ENCODE results near the gene TP53BP2.
A peak's percentile ranks its signal among the peaks of the same experiment; 100 is the strongest.

Gene TP53BP2

DNA sequence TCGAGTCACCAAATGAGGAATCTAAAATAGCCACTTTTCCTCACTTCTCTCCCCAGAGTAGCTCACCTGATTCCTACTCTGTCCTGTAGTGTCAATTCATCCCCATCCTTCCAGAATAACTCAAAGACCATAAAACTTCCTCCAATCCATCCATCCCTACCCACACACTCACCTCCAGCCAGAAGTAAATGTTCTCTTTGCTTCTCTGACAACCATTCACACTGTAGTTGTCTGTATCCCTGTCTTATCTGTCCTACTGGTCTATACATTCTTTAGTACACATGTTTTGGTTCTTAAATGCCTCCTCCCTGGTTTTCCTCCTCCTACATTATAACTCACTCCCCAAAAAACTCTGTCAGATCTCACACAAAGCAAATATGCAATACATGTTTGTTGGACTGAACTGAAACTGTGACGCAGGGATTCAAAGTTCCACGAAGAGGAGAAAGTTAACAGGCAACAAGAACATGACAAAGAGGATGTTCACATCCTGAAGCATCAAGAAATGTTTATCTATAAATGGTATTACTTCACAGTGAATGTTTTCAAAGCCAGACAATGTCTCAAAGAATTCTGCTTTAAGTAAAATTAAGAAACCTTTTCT, 11.0 kb downstream of the TP53BP2 start:
- no peak overlapping the region for H3K4me3 ChIP-seq (ENCODE audit: low read length, poor library complexity, severe bottlenecking)
- H3K79me2 ChIP-seq (ENCODE audit: insufficient read depth, low read length): peaks cover 96% of the 10 kb centered on the region
- no peaks in the 10 kb centered on the region for H3K9me2 ChIP-seq (replicated peaks; ENCODE audit: low read depth, low read length)
- no peaks in the 10 kb centered on the region; the same call in 1 of the 2 replicates for H3F3A ChIP-seq (ENCODE audit: low read depth)
- peaks cover 73% of the 10 kb centered on the region for H4K20me1 ChIP-seq (ENCODE audit: insufficient read depth, low read length, poor library complexity, severe bottlenecking)
- no peaks in the 10 kb centered on the region for H3K36me3 ChIP-seq (ENCODE audit: insufficient read depth, low read length)
- H3K9ac ChIP-seq (ENCODE audit: low read depth, low read length, poor library complexity, severe bottlenecking): peak overlapping the region; percentile 19
- no peak for TF ChIP-seq EZH2phosphoT487 (IDR thresholded peaks at IDR 0.05; ENCODE audit: borderline replicate concordance)
- TF ChIP-seq, protein P1, sequence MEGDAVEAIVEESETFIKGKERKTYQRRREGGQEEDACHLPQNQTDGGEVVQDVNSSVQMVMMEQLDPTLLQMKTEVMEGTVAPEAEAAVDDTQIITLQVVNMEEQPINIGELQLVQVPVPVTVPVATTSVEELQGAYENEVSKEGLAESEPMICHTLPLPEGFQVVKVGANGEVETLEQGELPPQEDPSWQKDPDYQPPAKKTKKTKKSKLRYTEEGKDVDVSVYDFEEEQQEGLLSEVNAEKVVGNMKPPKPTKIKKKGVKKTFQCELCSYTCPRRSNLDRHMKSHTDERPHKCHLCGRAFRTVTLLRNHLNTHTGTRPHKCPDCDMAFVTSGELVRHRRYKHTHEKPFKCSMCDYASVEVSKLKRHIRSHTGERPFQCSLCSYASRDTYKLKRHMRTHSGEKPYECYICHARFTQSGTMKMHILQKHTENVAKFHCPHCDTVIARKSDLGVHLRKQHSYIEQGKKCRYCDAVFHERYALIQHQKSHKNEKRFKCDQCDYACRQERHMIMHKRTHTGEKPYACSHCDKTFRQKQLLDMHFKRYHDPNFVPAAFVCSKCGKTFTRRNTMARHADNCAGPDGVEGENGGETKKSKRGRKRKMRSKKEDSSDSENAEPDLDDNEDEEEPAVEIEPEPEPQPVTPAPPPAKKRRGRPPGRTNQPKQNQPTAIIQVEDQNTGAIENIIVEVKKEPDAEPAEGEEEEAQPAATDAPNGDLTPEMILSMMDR (conservative IDR thresholded peaks at IDR 0.05; ENCODE audit: low read length): no peak
- H3K27me3 ChIP-seq (ENCODE audit: insufficient read depth, low read length, poor library complexity, severe bottlenecking): no peaks in the 10 kb centered on the region
- H3K9me3 ChIP-seq (ENCODE audit: insufficient read depth, low read depth, low read length): no peaks in the 10 kb centered on the region
- H2AFZ ChIP-seq (ENCODE audit: low read length): no peak overlapping the region
- H3K4me1 ChIP-seq (ENCODE audit: insufficient read depth, low read length, poor library complexity, severe bottlenecking): peaks cover 63% of the 10 kb centered on the region
- H3K4me2 ChIP-seq (ENCODE audit: low read depth, low read length, poor library complexity, severe bottlenecking): peak overlapping the region; percentile 13

DNA sequence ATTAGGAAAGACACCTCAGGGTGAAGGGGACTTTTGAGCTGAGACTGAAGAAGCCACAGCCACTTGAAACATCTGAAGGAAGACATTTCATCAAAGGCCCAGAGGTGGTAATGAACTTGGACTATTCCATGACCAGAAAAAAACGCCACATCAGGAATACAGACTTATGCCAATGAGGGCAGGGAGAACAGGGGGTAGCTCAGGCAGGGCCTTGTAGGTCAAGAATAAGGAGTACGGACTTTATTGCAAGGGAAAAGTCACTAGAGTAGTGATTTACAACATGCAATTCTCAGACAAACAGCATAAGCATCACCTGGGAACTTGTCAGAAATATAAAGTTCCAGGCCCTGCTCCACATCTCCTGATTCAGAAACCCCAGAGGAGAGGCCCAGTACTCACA, 11.8 kb downstream of the TP53BP2 start:
- peaks cover 60% of the 10 kb centered on the region for H3K4me1 ChIP-seq (ENCODE audit: insufficient read depth, low read length, poor library complexity, severe bottlenecking)
- H3K79me2 ChIP-seq (ENCODE audit: insufficient read depth, low read length): peaks cover 96% of the 10 kb centered on the region
- H3K36me3 ChIP-seq (ENCODE audit: insufficient read depth, low read length): no peaks in the 10 kb centered on the region
- no peaks in the 10 kb centered on the region for H3K27me3 ChIP-seq (ENCODE audit: insufficient read depth, low read length, poor library complexity, severe bottlenecking)
- TF ChIP-seq, protein P1 (conservative IDR thresholded peaks at IDR 0.05; ENCODE audit: low read length): no peak
- no peak for TF ChIP-seq EZH2phosphoT487 (IDR thresholded peaks at IDR 0.05; ENCODE audit: borderline replicate concordance)
- H3K4me2 ChIP-seq (ENCODE audit: low read depth, low read length, poor library complexity, severe bottlenecking): no peak overlapping the region
- no peak overlapping the region for H3K4me3 ChIP-seq (ENCODE audit: low read length, poor library complexity, severe bottlenecking)
- no peak overlapping the region for H3K9ac ChIP-seq (ENCODE audit: low read depth, low read length, poor library complexity, severe bottlenecking)
- H2AFZ ChIP-seq (ENCODE audit: low read length): no peak overlapping the region
- no peaks in the 10 kb centered on the region; the same call in 1 of the 2 replicates for H3F3A ChIP-seq (ENCODE audit: low read depth)
- no peaks in the 10 kb centered on the region for H3K9me2 ChIP-seq (replicated peaks; ENCODE audit: low read depth, low read length)
- H4K20me1 ChIP-seq (ENCODE audit: insufficient read depth, low read length, poor library complexity, severe bottlenecking): peaks cover 76% of the 10 kb centered on the region
- no peaks in the 10 kb centered on the region for H3K9me3 ChIP-seq (ENCODE audit: insufficient read depth, low read depth, low read length)

DNA sequence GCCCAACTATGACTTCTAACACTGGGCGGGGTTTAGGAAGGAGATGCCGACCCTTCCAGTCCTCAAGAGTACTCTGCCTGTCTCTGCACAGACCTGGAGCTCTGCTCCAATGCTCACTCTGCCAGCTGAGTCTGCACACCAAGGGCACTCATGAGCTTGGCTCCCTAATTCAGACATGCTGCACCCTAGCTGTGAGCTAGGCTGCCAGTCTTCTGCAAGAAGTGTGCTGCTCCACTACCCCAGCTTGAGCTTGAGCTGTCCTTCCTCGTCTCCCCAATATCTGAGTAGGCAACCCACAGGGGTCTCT, 13.2 kb downstream of the TP53BP2 start:
- Histone ChIP-seq H3F3A (ENCODE audit: low read depth) (no peaks in the 10 kb centered on the region; the same call in 1 of the 2 replicates), H3K9me2 (replicated peaks; ENCODE audit: low read depth, low read length) (no peaks in the 10 kb centered on the region)
- TF ChIP-seq, protein P1 (conservative IDR thresholded peaks at IDR 0.05; ENCODE audit: low read length): no peak
- no peak for TF ChIP-seq EZH2phosphoT487 (IDR thresholded peaks at IDR 0.05; ENCODE audit: borderline replicate concordance)

More for the DNA sequence above, 13.2 kb downstream of the TP53BP2 start:
- H4K20me1 ChIP-seq (ENCODE audit: insufficient read depth, low read length, poor library complexity, severe bottlenecking): peaks cover 66% of the 10 kb centered on the region
- H3K9ac ChIP-seq (ENCODE audit: low read depth, low read length, poor library complexity, severe bottlenecking): no peak overlapping the region
- no peaks in the 10 kb centered on the region for H3K9me3 ChIP-seq (ENCODE audit: insufficient read depth, low read depth, low read length)
- H3K4me1 ChIP-seq (ENCODE audit: insufficient read depth, low read length, poor library complexity, severe bottlenecking): peaks cover 49% of the 10 kb centered on the region
- peaks cover 96% of the 10 kb centered on the region for H3K79me2 ChIP-seq (ENCODE audit: insufficient read depth, low read length)
- peak overlapping the region; percentile 5 for H3K4me2 ChIP-seq (ENCODE audit: low read depth, low read length, poor library complexity, severe bottlenecking)
- H3K4me3 ChIP-seq (ENCODE audit: low read length, poor library complexity, severe bottlenecking): no peak overlapping the region
- no peak overlapping the region for H2AFZ ChIP-seq (ENCODE audit: low read length)
- H3K27me3 ChIP-seq (ENCODE audit: insufficient read depth, low read length, poor library complexity, severe bottlenecking): no peaks in the 10 kb centered on the region
- peaks cover 2% of the 10 kb centered on the region; the same call in 1 of the 2 replicates for H3K36me3 ChIP-seq (ENCODE audit: insufficient read depth, low read length)
